ENCODE results near the gene BORA.
"Not testable (repeated sequence)": the region's sequence is repeated elsewhere in the genome, so short reads cannot be mapped to it uniquely, and the experiment has no call there.

The BORA gene

GRCh38 chr13:72782717-72783116, 55.0 kb downstream of the BORA start:
- no peak for DNase-seq (ENCODE audit: low read depth)
- in situ Hi-C loops (cut with HindIII; ENCODE audit: low sequenced_read_pairs): no loop called here
- H3K4me3 ChIP-seq (ENCODE audit: low read depth, low read length): peak overlapping the region; percentile 95
- TF ChIP-seq, protein P1, sequence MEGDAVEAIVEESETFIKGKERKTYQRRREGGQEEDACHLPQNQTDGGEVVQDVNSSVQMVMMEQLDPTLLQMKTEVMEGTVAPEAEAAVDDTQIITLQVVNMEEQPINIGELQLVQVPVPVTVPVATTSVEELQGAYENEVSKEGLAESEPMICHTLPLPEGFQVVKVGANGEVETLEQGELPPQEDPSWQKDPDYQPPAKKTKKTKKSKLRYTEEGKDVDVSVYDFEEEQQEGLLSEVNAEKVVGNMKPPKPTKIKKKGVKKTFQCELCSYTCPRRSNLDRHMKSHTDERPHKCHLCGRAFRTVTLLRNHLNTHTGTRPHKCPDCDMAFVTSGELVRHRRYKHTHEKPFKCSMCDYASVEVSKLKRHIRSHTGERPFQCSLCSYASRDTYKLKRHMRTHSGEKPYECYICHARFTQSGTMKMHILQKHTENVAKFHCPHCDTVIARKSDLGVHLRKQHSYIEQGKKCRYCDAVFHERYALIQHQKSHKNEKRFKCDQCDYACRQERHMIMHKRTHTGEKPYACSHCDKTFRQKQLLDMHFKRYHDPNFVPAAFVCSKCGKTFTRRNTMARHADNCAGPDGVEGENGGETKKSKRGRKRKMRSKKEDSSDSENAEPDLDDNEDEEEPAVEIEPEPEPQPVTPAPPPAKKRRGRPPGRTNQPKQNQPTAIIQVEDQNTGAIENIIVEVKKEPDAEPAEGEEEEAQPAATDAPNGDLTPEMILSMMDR (IDR thresholded peaks at IDR 0.05; ENCODE audit: low read depth, low read length, missing control alignments): no peak

- in situ Hi-C loops (cut with HindIII; ENCODE audit: low sequenced_read_pairs); H3K4me3 ChIP-seq (ENCODE audit: low read depth, low read length); DNase-seq (ENCODE audit: low read depth): not testable (repeated sequence)
Observed at GRCh38 chr13:72784679-72785078, 57.0 kb downstream of the BORA start.

DNA sequence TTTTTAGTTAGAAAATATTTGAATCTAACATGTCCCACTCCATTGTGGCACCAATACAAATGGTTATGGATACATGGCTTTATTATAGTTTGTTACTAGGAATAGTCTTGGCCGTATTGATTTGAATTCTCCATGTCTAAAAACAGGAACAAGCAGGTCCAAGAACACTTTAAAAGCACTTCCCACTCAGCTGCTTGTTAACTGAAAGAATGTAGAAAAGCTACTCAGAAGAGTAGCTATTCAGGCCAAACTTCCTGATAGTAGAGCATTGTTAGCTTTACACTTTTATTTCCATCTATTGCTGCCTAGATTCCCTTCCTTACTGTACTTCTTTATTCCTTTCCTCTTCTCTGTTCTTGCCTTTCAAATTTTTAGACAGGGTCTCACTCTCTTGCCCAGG, 61.1 kb downstream of the BORA start:
- no peak overlapping the region for H3K4me3 ChIP-seq (ENCODE audit: low read depth, low read length)
- TF ChIP-seq, protein P1 (IDR thresholded peaks at IDR 0.05; ENCODE audit: low read depth, low read length, missing control alignments): no peak
- in situ Hi-C loops (cut with HindIII; ENCODE audit: low sequenced_read_pairs): no loop called here
- DNase-seq (ENCODE audit: low read depth): no peak

- DNase-seq (ENCODE audit: low read depth): no peak
- TF ChIP-seq, protein P1 (IDR thresholded peaks at IDR 0.05; ENCODE audit: low read depth, low read length, missing control alignments): no peak
- in situ Hi-C loops (cut with HindIII; ENCODE audit: low sequenced_read_pairs): no loop called here
- H3K4me3 ChIP-seq (ENCODE audit: low read depth, low read length): no peak overlapping the region
Observed at GRCh38 chr13:72792640-72793039, 64.9 kb downstream of the BORA start.

DNA sequence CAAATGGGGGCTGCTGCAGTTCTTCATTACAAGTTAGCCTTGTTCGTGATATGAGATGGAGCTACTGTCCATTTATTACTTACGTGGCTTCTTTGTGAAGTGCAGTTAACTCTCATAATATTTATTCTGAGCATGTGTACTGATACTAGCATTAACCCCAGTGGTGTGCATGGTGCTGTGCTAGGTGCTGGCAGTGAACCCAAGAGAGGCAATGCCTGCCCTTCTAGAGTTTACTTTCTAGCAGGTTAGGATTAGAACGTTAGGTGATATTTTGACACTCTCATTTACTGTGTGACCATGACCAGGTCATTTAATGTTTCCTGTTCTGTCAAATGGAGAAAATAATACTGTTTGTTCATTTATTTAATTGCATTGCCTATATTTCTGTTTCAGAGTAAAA, 71.1 kb downstream of the BORA start:
- in situ Hi-C loops (cut with HindIII; ENCODE audit: low sequenced_read_pairs): no loop called here
- H3K4me3 ChIP-seq (ENCODE audit: low read depth, low read length): no peak overlapping the region
- no peak for DNase-seq (ENCODE audit: low read depth)
- TF ChIP-seq, protein P1 (IDR thresholded peaks at IDR 0.05; ENCODE audit: low read depth, low read length, missing control alignments): no peak

DNA sequence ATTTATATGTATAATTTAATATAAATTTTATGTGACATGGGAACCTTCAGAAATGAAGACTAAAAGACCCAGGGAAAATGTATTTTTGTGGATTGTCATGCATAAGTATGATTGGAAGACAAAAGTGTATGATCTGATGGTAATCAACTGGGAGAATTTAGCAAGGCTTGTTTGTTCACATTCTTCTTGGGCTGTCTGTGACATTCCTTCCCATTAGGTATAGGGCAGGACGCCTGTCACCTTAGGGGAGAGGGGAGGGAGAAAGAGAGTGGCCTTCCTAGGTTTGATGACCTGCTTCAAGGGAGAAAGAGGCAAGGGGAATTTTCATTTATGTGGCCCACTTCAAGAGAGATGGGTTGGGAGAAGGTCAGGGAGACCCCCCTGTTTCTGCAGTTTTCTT, 76.6 kb downstream of the BORA start:
- TF ChIP-seq, protein P1 (IDR thresholded peaks at IDR 0.05; ENCODE audit: low read depth, low read length, missing control alignments): no peak
- in situ Hi-C loops (cut with HindIII; ENCODE audit: low sequenced_read_pairs): no loop called here
- DNase-seq (ENCODE audit: low read depth): no peak

More for the DNA sequence above, 76.6 kb downstream of the BORA start:
- no peak overlapping the region for H3K4me3 ChIP-seq (ENCODE audit: low read depth, low read length)

Data from astrocyte of the cerebellum (primary cell).